ENCODE data around the gene SAFB. TPM values are rescaled to one million over a fixed set of nuclear protein-coding genes. Genes with fewer than 3 reads are reported as not detected.

Gene SAFB
- total and polyA plus RNA-seq, 2 of the 13 experiments (the other 11 are each of a cell fraction or from before 2014, with no cell fraction given) = 21.0 to 28.4 TPM

DNA sequence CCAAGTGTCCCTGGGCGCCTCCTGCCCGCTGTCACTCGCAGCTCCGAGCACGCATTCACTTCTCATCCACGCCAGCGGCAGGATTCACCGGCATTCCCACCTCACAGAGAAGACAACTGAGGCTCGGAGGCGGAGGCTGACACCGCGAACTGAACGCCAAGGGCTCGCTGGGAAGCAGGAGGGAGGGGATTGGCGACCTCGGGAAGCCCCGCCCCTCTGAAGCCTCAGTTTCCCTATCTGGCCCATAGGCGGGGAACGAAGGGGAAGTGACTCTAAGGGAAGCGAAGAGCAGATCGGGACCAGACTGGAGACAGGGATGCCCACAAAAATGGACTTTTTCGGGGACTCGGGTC lies 57.2 kb downstream of the SAFB start (continued):
- TF ChIP-seq FOXA1 (IDR thresholded peaks at IDR 0.05) = no peak
- TF ChIP-seq FOXA1 (CRISPR knock-in tag; IDR thresholded peaks at IDR 0.05) = no peak
- TF ChIP-seq, protein P1, sequence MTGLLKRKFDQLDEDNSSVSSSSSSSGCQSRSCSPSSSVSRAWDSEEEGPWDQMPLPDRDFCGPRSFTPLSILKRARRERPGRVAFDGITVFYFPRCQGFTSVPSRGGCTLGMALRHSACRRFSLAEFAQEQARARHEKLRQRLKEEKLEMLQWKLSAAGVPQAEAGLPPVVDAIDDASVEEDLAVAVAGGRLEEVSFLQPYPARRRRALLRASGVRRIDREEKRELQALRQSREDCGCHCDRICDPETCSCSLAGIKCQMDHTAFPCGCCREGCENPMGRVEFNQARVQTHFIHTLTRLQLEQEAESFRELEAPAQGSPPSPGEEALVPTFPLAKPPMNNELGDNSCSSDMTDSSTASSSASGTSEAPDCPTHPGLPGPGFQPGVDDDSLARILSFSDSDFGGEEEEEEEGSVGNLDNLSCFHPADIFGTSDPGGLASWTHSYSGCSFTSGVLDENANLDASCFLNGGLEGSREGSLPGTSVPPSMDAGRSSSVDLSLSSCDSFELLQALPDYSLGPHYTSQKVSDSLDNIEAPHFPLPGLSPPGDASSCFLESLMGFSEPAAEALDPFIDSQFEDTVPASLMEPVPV (CRISPR knock-in tag; IDR thresholded peaks at IDR 0.05) = 0 out of 2 replicates have a peak, but pooled peaks have one; percentile 58
- TF ChIP-seq, protein P2, sequence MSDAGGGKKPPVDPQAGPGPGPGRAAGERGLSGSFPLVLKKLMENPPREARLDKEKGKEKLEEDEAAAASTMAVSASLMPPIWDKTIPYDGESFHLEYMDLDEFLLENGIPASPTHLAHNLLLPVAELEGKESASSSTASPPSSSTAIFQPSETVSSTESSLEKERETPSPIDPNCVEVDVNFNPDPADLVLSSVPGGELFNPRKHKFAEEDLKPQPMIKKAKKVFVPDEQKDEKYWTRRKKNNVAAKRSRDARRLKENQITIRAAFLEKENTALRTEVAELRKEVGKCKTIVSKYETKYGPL (CRISPR knock-in tag; IDR thresholded peaks at IDR 0.05) = no peak
- TF ChIP-seq, protein P3, sequence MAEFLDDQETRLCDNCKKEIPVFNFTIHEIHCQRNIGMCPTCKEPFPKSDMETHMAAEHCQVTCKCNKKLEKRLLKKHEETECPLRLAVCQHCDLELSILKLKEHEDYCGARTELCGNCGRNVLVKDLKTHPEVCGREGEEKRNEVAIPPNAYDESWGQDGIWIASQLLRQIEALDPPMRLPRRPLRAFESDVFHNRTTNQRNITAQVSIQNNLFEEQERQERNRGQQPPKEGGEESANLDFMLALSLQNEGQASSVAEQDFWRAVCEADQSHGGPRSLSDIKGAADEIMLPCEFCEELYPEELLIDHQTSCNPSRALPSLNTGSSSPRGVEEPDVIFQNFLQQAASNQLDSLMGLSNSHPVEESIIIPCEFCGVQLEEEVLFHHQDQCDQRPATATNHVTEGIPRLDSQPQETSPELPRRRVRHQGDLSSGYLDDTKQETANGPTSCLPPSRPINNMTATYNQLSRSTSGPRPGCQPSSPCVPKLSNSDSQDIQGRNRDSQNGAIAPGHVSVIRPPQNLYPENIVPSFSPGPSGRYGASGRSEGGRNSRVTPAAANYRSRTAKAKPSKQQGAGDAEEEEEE (CRISPR knock-in tag; IDR thresholded peaks at IDR 0.05; ENCODE audit: borderline replicate concordance) = peak; percentile 4; the same call in 1 of the 2 replicates
- TF ChIP-seq, protein P4, sequence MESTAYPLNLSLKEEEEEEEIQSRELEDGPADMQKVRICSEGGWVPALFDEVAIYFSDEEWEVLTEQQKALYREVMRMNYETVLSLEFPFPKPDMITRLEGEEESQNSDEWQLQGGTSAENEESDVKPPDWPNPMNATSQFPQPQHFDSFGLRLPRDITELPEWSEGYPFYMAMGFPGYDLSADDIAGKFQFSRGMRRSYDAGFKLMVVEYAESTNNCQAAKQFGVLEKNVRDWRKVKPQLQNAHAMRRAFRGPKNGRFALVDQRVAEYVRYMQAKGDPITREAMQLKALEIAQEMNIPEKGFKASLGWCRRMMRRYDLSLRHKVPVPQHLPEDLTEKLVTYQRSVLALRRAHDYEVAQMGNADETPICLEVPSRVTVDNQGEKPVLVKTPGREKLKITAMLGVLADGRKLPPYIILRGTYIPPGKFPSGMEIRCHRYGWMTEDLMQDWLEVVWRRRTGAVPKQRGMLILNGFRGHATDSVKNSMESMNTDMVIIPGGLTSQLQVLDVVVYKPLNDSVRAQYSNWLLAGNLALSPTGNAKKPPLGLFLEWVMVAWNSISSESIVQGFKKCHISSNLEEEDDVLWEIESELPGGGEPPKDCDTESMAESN (CRISPR knock-in tag; conservative IDR thresholded peaks at IDR 0.05) = no peak
- TF ChIP-seq, protein P5, sequence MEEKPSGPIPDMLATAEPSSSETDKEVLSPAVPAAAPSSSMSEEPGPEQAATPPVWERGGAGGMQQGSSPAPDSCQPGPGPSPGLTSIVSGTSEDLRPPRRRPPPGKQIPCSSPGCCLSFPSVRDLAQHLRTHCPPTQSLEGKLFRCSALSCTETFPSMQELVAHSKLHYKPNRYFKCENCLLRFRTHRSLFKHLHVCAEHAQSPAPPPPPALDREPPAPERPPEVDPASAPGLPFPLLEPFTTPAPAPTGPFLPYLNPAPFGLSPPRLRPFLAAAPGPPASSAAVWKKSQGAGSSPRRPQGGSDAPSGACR (CRISPR knock-in tag; IDR thresholded peaks at IDR 0.05) = peak; percentile 63; the same call in 1 of the 2 replicates
- TF ChIP-seq ZNF761 (CRISPR knock-in tag; conservative IDR thresholded peaks at IDR 0.05) = peak; percentile 82; the same call in 1 of the 2 replicates
